HEK293 (cell line): ENCODE results near the gene RGR.
A peak's percentile ranks its signal among the peaks of the same experiment; 100 is the strongest.

Source experiments
- CTCF ChIA-PET: fragments of 350-600 bp; formaldehyde crosslinking; extraction: SDS; loops from one replicate; lab custom pipeline; 2021; ENCODE audit warnings: antibody characterized with exemption; lab: Yijun Ruan, JAX
- POLR2A ChIA-PET: fragments of 300-600 bp; formaldehyde crosslinking; extraction: SDS; loops from one replicate; lab custom pipeline; 2020; ENCODE audit warnings: antibody characterized with exemption, inconsistent platforms; lab: Yijun Ruan, JAX
- H3K27ac ChIP-seq: fragments of 200-500 bp; sonication (Bioruptor generic); 2 replicates; pipeline ENCODE4 v1.5.1; 2014; ENCODE audit warnings: low read depth, low read length, control low read depth, inconsistent platforms; ENCODE audit errors: extremely low read depth
- H3K36me3 ChIP-seq, 2 experiments: fragments of 200-500 bp in 1 of 2; sonication (Bioruptor generic) in 1 of 2; 1 replicate in 1 of 2; 2 replicates in 1 of 2; pipeline ENCODE4 v1.5.1; 2014 to 2017; ENCODE audit warnings: inconsistent platforms in 2 of 2, low read length in 2 of 2; ENCODE audit not compliant: control insufficient read depth in 2 of 2, insufficient read depth in 1 of 2
- H3K4me1 ChIP-seq: fragments of 200-500 bp; sonication (Bioruptor generic); 2 replicates; pipeline ENCODE4 v1.5.1; 2014; ENCODE audit warnings: mild to moderate bottlenecking, low read length, inconsistent platforms; ENCODE audit not compliant: control insufficient read depth, insufficient read depth
- H3K4me3 ChIP-seq: 2 replicates; pipeline ENCODE4 v1.5.1; 2011; ENCODE audit warnings: low read depth, mild to moderate bottlenecking, control low read depth, low read length, moderate library complexity
- H3K9me3 ChIP-seq: fragments of 200-500 bp; sonication (Bioruptor generic); 2 replicates; pipeline ENCODE4 v1.5.1; 2014; ENCODE audit warnings: low read depth, low read length, inconsistent platforms; ENCODE audit not compliant: control insufficient read depth, insufficient read depth
- MZF1 ChIP-seq: fragments of 450-650 bp; formaldehyde crosslinking; IDR thresholded peaks from 2 replicates; pipeline ENCODE4 v1.5.1; 2017; ENCODE audit warnings: missing biosample characterization, missing genetic modification characterization, borderline replicate concordance
- PRDM10 ChIP-seq: fragments of 450-650 bp; formaldehyde crosslinking; IDR thresholded peaks from 2 replicates; pipeline ENCODE4 v1.5.1; 2016; ENCODE audit warnings: missing biosample characterization, missing genetic modification characterization
- ZBTB17 ChIP-seq: fragments of 450-650 bp; formaldehyde crosslinking; IDR thresholded peaks from 2 replicates; pipeline ENCODE4 v1.5.1; 2016; ENCODE audit warnings: missing biosample characterization, missing genetic modification characterization
- ZBTB7A ChIP-seq: fragments of 450-650 bp; formaldehyde crosslinking; IDR thresholded peaks from 2 replicates; pipeline ENCODE4 v1.5.1; 2016; ENCODE audit warnings: low read depth, missing biosample characterization, missing genetic modification characterization
- ZNF10 ChIP-seq: fragments of 450-650 bp; formaldehyde crosslinking; IDR thresholded peaks from 2 replicates; pipeline ENCODE4 v1.5.1; 2017; ENCODE audit warnings: missing biosample characterization, missing genetic modification characterization
- ZNF114 ChIP-seq: fragments of 450-650 bp; formaldehyde crosslinking; IDR thresholded peaks from 2 replicates; pipeline ENCODE4 v1.5.0; 2017; ENCODE audit warnings: missing biosample characterization, missing genetic modification characterization
- ZNF133 ChIP-seq: fragments of 450-650 bp; formaldehyde crosslinking; IDR thresholded peaks from 2 replicates; pipeline ENCODE4 v1.5.1; 2016; ENCODE audit warnings: missing biosample characterization, missing genetic modification characterization
- ZNF138 ChIP-seq: fragments of 450-650 bp; formaldehyde crosslinking; IDR thresholded peaks from 2 replicates; pipeline ENCODE4 v1.5.1; 2016; ENCODE audit warnings: missing biosample characterization, missing genetic modification characterization, borderline replicate concordance
- ZNF2 ChIP-seq: fragments of 450-650 bp; formaldehyde crosslinking; IDR thresholded peaks from 2 replicates; pipeline ENCODE4 v1.5.1; 2016; ENCODE audit warnings: missing biosample characterization, missing genetic modification characterization
- ZNF214 ChIP-seq: fragments of 450-650 bp; formaldehyde crosslinking; IDR thresholded peaks from 2 replicates; pipeline ENCODE4 v1.5.1; 2017; ENCODE audit warnings: missing biosample characterization, mild to moderate bottlenecking, missing genetic modification characterization, borderline replicate concordance
- ZNF239 ChIP-seq: fragments of 450-650 bp; formaldehyde crosslinking; IDR thresholded peaks from 2 replicates; pipeline ENCODE4 v1.5.1; 2016; ENCODE audit warnings: missing biosample characterization, missing genetic modification characterization
- ZNF302 ChIP-seq: fragments of 450-650 bp; formaldehyde crosslinking; IDR thresholded peaks from 2 replicates; pipeline ENCODE4 v1.5.1; 2016; ENCODE audit warnings: missing biosample characterization, missing genetic modification characterization, low read depth
- ZNF366 ChIP-seq: fragments of 450-650 bp; formaldehyde crosslinking; conservative IDR thresholded peaks from 2 replicates; pipeline ENCODE4 v1.5.1; 2016; ENCODE audit warnings: missing biosample characterization, missing genetic modification characterization
- ZNF501 ChIP-seq: fragments of 450-650 bp; formaldehyde crosslinking; IDR thresholded peaks from 2 replicates; pipeline ENCODE4 v1.5.1; 2016; ENCODE audit warnings: missing biosample characterization, missing genetic modification characterization
- ZNF510 ChIP-seq: fragments of 450-650 bp; formaldehyde crosslinking; IDR thresholded peaks from 2 replicates; pipeline ENCODE4 v1.5.1; 2018; ENCODE audit warnings: mild to moderate bottlenecking, missing genetic modification characterization, missing biosample characterization; ENCODE audit not compliant: insufficient replicate concordance
- ZNF544 ChIP-seq: fragments of 450-650 bp; formaldehyde crosslinking; IDR thresholded peaks from 2 replicates; pipeline ENCODE4 v1.5.0; 2017; ENCODE audit warnings: missing biosample characterization, missing genetic modification characterization
- ZNF549 ChIP-seq: fragments of 450-650 bp; IDR thresholded peaks from 2 replicates; pipeline ENCODE4 v1.5.1; 2018; ENCODE audit warnings: missing biosample characterization, missing genetic modification characterization, mild to moderate bottlenecking, inconsistent platforms, moderate library complexity
- ZNF561 ChIP-seq: fragments of 450-650 bp; IDR thresholded peaks from 2 replicates; pipeline ENCODE4 v1.5.1; 2018; ENCODE audit warnings: missing biosample characterization, missing genetic modification characterization, borderline replicate concordance
- ZNF571 ChIP-seq: fragments of 450-650 bp; formaldehyde crosslinking; IDR thresholded peaks from 2 replicates; pipeline ENCODE4 v1.5.0; 2017; ENCODE audit warnings: missing biosample characterization, missing genetic modification characterization
- ZNF596 ChIP-seq: fragments of 450-650 bp; IDR thresholded peaks from 2 replicates; pipeline ENCODE4 v1.5.0; 2018; ENCODE audit warnings: missing biosample characterization, mild to moderate bottlenecking, missing genetic modification characterization, moderate library complexity
- ZNF677 ChIP-seq: fragments of 450-650 bp; IDR thresholded peaks from 2 replicates; pipeline ENCODE4 v1.5.0; 2018; ENCODE audit warnings: missing biosample characterization, mild to moderate bottlenecking, missing genetic modification characterization, moderate library complexity
- ZNF76 ChIP-seq: fragments of 450-650 bp; formaldehyde crosslinking; IDR thresholded peaks from 2 replicates; pipeline ENCODE4; 2016; ENCODE audit warnings: low read depth, missing biosample characterization, missing genetic modification characterization, borderline replicate concordance
- ZXDB ChIP-seq: fragments of 450-650 bp; formaldehyde crosslinking; IDR thresholded peaks from 2 replicates; pipeline ENCODE4 v1.5.1; 2016; ENCODE audit warnings: missing biosample characterization, missing genetic modification characterization
- TF ChIP-seq, protein P1 (sequence below): fragments of 450-650 bp; formaldehyde crosslinking; IDR thresholded peaks from 2 replicates; pipeline ENCODE4; 2016; ENCODE audit warnings: missing biosample characterization, missing genetic modification characterization
- TF ChIP-seq, protein P2 (sequence below): fragments of 450-650 bp; IDR thresholded peaks from 2 replicates; pipeline ENCODE4 v1.5.1; 2018; ENCODE audit warnings: missing biosample characterization, mild to moderate bottlenecking, missing genetic modification characterization
- TF ChIP-seq, protein P3 (sequence below): fragments of 450-650 bp; formaldehyde crosslinking; IDR thresholded peaks from 2 replicates; pipeline ENCODE4 v1.5.1; 2016; ENCODE audit warnings: missing biosample characterization, missing genetic modification characterization

RGR gene

DNA sequence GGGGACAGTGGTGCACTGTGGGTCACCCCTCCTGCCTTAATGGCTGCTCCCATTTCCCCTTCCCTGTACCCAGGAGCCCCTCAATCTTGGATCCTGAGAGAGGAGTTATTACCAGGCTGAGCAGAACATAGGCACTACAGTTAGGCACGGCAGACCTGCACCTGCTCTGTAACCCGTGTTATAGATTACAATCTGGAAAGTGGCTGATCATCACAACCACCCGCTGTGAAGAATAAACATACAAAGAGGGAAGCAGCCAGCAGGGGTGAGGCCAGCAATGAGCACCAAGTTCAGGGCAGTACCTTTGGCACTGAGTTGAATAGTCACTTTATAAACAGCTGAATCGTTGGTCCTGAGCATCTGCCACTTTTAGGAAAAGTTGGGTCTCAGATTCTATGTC, 48.8 kb upstream of the RGR start (continued):
- TF ChIP-seq ZXDB (tag by site-specific recombination) (peak; percentile 23; the same call in 1 of the 2 replicates), ZBTB17 (peak; percentile 63)

- Histone ChIP-seq H3K9me3 (no peaks in the 10 kb centered on the region), H3K4me3 (no peak overlapping the region), H3K27ac (no peak overlapping the region), H3K4me1 (peaks cover 8% of the 10 kb centered on the region), H3K36me3 (no peaks in the 10 kb centered on the region)
- TF ChIP-seq ZNF677 (tag by site-specific recombination) (no peak), ZNF114 (tag by site-specific recombination) (no peak), ZNF302 (no peak), ZNF76 (tag by site-specific recombination) (no peak), ZNF561 (tag by site-specific recombination) (no peak), ZNF544 (tag by site-specific recombination) (no peak), ZNF133 (tag by site-specific recombination) (no peak), ZNF501 (tag by site-specific recombination) (no peak), ZNF214 (no peak), ZNF239 (tag by site-specific recombination) (no peak), ZNF596 (tag by site-specific recombination) (no peak), ZBTB7A (tag by site-specific recombination) (no peak), ZNF510 (tag by site-specific recombination) (no peak), ZNF571 (tag by site-specific recombination) (no peak)
- TF ChIP-seq, protein P1, sequence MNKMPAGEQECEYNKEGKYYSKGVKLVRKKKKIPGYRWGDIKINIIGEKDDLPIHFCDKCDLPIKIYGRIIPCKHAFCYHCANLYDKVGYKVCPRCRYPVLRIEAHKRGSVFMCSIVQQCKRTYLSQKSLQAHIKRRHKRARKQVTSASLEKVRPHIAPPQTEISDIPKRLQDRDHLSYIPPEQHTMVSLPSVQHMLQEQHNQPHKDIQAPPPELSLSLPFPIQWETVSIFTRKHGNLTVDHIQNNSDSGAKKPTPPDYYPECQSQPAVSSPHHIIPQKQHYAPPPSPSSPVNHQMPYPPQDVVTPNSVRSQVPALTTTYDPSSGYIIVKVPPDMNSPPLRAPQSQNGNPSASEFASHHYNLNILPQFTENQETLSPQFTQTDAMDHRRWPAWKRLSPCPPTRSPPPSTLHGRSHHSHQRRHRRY (tag by site-specific recombination) = no peak
- ChIA-PET CTCF (interaction anchor here (0.9 to 1.2 kb wide), 2 partner anchors 8 to 23 kb away, joined by 3 to 4 read pairs; partner anchors contain the start of gene GPR15LG), POLR2A (no interaction called here)
Measured at GRCh38 chr10:84196941-84197340, 47.9 kb upstream of the RGR start.

GRCh38 chr10:84197643-84198042, 47.2 kb upstream of the RGR start:
- no peak overlapping the region for H3K4me3 ChIP-seq
- H3K27ac ChIP-seq = no peak overlapping the region
- CTCF ChIA-PET = interaction anchor here (0.9 kb wide), 1 partner anchor 24 kb away, joined by 3 read pairs; the partner anchor contains the start of gene GPR15LG
- no peaks in the 10 kb centered on the region for H3K36me3 ChIP-seq
- H3K9me3 ChIP-seq = no peaks in the 10 kb centered on the region
- POLR2A ChIA-PET = no interaction called here
- H3K4me1 ChIP-seq = peaks cover 8% of the 10 kb centered on the region
- no peak for TF ChIP-seq ZNF366 (tag by site-specific recombination)
- no peak for TF ChIP-seq ZNF549
- TF ChIP-seq ZNF138 (tag by site-specific recombination) = no peak
- TF ChIP-seq, protein P2, sequence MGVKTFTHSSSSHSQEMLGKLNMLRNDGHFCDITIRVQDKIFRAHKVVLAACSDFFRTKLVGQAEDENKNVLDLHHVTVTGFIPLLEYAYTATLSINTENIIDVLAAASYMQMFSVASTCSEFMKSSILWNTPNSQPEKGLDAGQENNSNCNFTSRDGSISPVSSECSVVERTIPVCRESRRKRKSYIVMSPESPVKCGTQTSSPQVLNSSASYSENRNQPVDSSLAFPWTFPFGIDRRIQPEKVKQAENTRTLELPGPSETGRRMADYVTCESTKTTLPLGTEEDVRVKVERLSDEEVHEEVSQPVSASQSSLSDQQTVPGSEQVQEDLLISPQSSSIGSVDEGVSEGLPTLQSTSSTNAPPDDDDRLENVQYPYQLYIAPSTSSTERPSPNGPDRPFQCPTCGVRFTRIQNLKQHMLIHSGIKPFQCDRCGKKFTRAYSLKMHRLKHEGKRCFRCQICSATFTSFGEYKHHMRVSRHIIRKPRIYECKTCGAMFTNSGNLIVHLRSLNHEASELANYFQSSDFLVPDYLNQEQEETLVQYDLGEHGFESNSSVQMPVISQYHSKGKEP (tag by site-specific recombination) = no peak
- no peak for TF ChIP-seq ZNF10 (tag by site-specific recombination)
- no peak for TF ChIP-seq MZF1 (tag by site-specific recombination)
- no peak for TF ChIP-seq PRDM10 (tag by site-specific recombination)
- TF ChIP-seq, protein P3, sequence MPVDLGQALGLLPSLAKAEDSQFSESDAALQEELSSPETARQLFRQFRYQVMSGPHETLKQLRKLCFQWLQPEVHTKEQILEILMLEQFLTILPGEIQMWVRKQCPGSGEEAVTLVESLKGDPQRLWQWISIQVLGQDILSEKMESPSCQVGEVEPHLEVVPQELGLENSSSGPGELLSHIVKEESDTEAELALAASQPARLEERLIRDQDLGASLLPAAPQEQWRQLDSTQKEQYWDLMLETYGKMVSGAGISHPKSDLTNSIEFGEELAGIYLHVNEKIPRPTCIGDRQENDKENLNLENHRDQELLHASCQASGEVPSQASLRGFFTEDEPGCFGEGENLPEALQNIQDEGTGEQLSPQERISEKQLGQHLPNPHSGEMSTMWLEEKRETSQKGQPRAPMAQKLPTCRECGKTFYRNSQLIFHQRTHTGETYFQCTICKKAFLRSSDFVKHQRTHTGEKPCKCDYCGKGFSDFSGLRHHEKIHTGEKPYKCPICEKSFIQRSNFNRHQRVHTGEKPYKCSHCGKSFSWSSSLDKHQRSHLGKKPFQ (tag by site-specific recombination) = no peak
- TF ChIP-seq, protein P1 (tag by site-specific recombination) = no peak
- TF ChIP-seq ZNF2 (tag by site-specific recombination) = no peak
